CD4-positive, alpha-beta T cell treated with Interleukin-17A for 4 hours (primary cell): ENCODE data around the gene SLC30A9.

Experiments used
- DNase-seq: peaks from one replicate; pipeline ENCODE4 v3.0.0-alpha.2; 2020; ENCODE audit warnings: mixed read lengths

SLC30A9 gene

DNA sequence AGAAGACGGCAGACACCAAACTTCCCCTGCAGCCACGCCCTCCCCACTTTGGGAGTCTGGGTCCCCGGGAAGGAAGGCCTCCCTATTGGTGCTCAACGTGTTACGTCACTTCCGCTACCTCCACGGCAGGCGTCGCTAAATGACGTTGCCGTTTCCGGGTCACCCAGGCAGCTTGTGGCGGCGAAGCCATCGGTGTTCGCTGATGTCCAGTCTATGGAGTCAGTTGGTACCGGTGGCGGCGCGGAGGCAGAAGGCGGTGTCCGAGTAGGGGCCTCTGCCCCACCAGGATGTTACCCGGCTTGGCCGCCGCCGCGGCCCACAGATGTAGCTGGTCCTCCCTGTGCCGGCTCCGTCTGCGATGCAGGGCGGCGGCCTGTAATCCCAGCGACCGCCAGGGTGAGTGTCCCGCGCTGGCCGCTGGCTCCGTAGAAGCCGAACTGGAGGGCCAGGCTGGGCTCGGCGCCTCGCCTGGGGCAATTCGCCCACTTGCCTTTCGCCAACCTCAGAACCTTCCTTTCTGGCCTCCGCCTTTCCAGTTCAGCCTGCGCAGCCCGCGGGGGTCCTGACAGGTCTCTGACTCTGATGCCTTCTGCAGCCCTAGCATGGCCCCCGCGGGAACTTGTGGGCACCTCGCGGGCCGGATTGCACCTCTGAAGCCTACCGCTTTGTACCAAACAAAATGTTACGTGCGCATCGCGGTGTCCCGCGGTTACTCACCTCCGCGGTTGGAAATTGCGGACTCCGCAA, at the start of gene SLC30A9:
Gene SLC30A9 (plus strand): TSS at position 166 of the 747 bp plus-strand sequence. CDS start 122 bp downstream, at position 288.
- peak; percentile 93 for DNase-seq

DNA sequence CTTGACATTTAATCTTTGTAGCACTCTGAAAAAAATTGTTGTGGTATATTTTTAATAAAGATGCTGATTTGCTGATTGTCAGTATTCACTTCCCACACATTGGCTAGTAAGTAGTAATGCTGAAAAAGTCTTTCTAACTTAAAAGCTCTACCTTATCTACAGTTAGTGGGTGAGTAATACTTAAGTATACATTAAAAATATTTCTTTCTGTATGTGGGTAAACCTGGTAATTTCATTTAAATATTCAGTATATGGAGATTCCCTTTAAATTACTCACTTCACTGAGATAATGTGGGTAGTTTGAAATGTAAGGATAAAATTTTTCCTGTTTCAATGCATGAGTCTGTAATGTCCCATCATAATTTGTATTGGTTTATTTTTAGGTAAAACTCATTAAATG, 49.5 kb upstream of the SLC30A9 start:
- DNase-seq, result no peak

DNA sequence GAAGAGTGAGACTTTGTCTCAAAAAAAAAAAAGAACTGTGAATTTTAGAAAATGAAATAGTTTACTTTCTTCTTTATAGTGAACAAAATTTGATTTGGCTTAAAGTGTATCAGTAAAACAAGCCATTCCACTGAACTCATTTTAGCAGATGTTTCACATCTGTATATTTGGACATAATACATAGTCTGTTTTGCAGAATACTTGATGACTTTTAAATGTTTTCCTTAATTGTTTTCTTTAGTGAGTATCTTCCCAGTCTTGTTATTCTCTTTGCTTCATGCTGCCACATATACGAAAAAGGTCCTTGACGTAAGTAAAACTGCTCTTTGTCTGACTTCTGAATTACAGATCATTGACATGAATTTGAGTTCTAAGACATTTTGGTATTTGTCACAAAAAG, 46.8 kb upstream of the SLC30A9 start:
- DNase-seq, result no peak

DNA sequence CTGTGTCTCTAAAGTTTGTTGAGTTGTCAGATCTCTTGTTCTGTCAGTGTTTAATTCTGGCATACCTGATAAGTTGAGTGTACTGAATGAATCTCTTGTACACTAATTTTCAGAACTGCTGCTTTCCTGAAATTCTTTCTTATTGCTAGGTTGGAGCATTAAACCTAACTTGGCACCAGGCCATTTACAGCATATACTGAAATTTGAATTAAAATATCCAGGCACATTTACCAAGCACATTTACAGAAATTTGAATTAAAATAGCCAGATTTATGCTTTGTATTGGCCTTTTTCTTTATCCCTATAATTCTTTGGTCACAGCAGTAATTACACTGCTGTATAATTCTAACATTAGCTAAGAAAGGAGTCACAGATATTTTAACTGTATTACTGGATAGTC, 46.2 kb upstream of the SLC30A9 start:
- DNase-seq, result no peak

DNA sequence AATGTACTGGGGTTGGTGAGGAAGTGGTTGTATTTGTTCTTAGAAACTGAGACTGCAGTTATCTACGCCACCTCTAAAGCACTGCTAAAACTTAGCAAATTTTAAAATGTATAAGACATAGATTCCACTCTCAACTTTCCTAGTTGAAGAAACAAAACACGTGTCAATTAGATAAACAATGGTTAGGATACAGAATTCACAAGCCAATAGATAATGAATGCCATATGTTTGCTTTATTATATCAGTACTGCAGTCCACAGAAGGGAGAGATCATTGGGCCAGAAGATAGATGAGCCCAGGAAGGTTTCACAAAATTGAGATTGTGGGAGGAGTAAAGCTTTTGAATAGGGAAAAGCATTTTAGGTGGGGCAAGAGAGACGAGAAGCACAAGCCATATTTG, 40.8 kb upstream of the SLC30A9 start:
- no peak for DNase-seq

DNA sequence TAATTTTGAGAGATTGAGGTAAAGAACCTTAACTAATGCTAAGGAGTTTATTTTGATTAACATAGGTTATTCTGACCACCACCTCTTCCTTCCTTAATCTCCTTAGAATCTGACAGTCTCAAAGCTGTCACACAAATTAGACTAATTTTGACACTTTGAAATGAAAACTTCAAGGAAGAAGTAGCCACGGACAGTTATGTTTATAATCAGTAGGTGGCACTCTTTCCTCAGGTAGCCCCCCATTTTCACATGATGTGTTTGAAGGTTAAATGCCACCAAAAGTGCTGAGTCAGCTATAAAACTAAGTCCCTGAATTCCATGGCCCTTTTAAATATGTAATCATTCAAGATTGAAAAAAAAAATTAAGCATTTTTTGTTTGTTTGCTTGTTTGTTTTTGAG, 32.7 kb upstream of the SLC30A9 start:
- DNase-seq, result no peak

DNA sequence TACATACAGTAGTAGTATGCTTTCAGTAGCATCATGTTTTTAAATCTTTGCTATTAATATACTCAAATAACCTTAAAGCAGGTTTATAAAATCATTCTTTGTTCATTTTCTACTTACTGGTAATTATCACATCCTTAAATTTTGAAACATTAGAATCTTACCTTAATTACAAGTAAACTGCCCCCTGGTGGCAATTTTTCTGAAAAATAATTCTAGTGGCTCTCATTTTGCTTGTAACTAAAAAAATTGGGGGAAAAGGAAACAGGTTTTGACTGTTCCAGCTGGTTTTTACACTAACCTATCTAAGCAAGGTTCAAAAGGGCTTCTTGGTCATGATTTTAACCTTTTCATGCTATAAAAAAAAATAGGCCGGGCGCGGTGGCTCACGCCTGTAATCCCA, 27.2 kb upstream of the SLC30A9 start:
- DNase-seq, result no peak

DNA sequence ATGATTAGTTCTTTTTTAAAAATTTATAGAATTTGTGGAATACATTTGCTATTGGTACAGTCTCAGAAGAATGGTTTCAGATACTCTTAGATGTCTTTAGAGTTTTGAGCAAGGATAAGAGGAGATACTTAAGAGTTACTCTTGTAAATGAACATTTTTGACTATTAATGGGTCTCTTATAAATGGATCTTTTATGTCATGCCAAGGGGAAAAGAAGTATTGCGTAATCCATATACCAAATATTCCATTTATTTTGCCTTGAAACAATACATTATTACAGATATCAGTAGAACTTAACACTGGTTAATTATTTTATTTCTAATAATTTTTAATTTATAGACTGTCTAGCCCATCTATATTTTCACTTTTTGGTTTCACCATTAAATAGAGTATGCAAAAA, 25.9 kb upstream of the SLC30A9 start:
- no peak for DNase-seq

DNA sequence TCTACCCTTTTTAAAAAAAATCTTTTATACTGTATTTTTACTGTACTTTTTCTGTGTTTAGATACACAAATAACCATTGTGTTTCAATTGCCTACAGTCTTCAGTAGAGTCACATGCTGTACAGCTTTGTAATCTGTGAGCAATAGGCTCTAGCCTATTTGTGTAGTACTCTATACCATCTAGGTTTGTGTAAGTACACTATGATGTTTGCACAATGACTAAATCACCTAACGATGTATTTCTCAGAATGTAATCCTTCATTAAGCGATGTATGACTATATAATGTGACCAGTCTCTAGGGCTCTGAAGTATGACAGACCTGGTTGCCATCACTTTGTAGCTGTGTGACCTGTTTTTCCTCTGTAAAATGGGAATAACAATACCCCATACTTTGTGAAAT, 22.9 kb upstream of the SLC30A9 start:
- DNase-seq, result no peak

DNA sequence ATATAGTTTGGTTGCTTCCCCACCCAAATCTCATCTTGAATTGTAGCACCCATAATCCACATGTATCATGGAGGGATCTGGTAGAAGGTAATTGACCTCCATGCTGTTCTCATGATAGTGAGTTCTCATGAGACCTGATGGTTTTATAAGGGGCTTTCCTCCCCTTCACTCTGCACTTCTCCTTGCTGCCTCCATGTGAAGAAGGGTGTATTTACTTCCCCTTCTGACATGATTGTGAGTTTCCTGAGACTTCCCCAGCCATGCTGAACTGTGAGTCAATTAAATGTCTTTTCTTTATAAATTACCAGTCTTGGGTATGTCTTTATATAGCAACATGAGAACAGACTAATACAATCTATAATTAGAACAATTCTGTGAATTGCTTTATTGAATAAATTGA, 20.7 kb upstream of the SLC30A9 start:
- no peak for DNase-seq

DNA sequence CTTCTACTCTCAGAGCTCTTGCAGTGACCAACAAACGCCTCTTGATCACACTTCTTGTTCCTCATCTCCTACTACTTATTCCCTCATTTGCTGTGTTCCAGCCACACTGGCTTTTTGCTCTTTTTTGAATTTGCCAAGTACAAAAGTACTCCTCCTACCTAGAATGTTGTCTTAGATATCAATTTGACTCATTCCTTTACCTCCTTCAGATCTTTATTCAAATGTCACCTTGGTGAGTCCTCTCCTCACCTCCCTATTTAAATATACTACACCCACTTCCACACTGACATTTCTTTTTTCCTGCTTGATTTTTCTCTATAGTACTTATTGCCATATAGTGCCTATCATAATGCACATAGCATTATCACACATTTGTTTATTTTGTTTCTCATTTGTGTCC, 15.0 kb upstream of the SLC30A9 start:
- DNase-seq, result no peak

DNA sequence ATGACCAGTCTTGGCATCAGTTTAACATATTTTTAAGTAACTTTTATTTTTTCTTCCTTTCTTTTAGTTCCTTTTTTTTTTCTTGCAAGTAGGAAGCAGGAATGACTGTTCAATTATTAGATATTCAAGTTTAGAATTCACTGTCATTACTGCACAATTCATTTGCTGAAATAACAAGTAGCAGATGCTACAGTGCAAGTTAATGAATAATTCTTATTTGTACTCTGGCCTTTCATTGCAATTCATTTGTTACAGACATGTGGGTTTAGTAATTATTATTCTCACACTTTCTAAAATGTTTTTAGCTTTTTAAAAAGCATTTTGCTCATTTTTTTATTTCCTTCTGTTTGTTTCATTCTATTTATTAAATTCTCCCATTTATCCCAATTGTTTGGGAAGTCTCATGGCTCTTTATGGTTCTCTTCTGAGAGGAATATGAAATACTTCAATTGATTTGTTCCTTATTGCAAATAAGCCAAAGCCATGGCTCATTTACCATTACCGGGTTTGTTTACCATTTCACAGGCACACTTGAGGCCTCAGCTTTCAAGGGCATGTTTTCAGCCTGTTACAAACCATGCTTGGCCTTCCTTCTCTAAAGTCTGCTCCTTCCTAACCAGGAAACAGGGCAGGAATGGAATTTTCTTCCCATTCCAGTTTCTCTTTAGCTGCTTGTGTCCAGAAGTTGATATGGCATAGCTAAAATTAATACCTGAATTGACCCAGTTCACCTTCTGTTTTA, 13.4 kb upstream of the SLC30A9 start:
- DNase-seq, result no peak

DNA sequence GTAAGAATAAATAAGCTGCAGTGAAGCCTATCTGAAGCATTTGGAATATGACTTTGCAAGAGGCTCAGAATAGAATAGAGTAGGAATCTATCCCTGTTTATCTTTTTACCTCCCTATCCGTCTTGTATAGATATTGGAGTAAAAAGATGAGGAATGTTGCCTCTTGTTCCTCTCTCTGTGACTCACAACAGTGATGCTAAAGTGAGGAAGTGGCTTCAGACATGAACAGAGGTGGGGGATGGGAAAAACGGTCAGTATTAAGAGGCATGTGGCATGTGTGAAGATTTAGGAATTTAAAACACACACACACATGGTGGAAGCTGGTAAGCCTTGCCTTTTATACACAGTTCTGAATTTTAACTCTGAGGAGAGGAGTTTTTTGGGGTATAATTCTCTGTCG, 12.6 kb upstream of the SLC30A9 start:
- DNase-seq, result no peak

DNA sequence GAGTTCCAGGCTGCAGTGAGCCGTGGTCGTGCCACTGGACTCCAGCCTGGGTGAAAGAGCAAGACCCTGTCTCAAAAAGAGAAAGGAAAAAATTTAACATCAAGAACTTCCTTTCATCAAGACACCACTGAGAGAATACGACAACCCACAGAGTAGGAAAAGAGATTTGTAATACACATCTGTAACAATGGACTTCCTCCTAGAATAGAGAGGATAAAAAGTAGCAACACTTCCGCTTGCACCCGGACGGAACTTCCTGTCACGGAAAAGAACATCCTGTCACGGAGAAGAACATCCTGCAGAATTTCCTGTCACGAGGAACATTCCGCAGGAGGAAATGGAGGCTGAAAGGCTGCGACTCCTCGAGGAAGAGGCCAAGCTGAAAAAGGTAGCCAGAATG, 8.9 kb upstream of the SLC30A9 start, which contains the start of gene DCAF4L1:
Gene DCAF4L1 (plus strand): TSS at position 301 of the 400 bp plus-strand sequence. CDS start 37 bp downstream, at position 338.
- no peak for DNase-seq

DNA sequence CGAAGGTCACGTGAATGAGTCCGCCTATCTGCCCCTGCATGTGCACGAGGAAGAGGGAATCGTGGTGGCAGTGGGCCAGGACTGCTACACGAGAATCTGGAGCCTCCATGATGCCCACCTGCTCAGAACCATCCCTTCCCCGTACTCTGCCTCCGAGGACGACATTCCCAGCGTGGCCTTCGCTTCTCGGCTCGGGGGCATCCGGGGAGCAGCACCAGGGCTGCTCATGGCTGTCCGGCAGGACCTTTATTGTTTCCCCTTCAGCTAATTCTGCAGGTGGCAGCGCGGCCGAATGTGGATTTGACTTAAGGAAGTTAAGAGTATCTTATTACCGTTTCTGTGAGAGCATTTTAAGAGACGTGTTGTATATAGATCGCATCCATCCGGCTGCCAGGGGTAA, 7.6 kb upstream of the SLC30A9 start:
- DNase-seq, result no peak

DNA sequence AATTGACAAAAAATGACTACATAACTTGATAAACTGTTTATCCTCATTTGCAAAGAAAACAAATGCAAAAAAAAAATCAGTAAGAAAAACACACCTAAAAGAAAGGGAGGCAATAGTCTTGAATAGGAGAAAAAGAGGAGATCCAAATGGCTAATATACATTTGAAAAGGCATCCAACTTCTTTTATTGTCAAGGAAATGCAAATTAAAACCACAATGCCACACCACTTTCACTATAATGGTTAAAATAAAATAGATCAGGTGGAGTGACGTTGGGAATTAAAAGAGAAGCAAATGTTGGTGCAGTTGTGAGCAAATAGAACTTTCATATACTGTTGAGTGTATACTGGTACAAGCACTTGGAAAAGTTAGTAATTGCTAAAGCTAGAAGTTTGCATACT, 5.2 kb upstream of the SLC30A9 start:
- no peak for DNase-seq

DNA sequence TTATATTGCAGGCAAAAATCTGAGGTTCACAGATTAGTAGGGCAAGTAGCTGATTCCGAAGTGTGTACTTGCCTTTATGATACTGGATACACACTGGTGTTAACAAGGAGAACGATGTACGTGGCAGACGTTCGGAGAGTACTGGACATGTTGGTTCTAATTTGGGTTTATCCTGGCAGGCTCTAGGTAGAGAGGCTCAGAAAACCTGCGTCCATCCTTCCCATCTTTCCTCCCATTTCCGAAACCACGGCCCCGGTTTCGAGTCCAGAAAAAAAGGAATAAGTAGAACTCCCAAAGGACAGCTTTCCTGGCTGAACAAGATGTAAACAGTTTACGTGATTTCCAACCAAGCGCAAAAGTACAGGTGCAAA, 351 bp upstream of the SLC30A9 start:
- no peak for DNase-seq

DNA sequence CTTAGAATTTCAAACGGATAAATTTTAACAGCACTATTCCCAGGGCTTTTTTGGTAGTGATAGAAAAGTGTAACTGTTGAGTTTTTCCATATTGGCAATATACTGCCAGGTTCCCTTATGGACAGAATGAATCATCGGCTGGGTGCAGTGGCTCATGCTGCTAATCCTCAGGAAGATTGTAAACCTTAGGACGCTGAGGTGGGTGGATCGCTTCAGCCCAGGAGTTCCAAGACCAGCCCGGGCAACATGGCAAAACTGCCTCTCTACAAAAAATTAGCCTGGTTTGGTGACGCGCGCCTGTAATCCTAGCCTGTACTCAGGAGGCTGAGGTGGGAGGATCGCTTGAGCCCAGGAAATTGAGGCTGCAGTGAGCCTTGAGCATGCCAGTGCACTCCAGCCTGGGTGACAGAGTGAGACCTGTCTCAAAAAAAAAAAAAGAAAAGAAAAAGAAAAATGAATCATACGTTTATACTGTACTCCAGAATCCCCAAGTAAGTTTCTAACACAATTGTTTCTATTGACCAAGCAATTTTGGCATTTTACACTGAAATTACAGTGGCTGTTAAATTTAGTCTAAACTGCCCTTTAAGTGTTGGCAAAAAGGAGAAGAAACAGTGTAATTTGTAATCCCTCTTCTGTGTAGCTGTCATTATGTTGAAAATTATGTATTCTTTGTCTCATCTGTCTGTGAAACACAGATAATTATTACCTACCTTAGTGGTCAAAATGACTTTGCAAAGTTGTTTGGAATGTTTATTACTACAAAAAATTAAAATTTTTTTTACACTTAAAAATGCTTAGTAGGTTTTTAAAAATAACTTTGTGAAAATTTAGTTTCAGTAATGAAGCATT, 1.8 kb downstream of the SLC30A9 start:
- DNase-seq, result no peak

DNA sequence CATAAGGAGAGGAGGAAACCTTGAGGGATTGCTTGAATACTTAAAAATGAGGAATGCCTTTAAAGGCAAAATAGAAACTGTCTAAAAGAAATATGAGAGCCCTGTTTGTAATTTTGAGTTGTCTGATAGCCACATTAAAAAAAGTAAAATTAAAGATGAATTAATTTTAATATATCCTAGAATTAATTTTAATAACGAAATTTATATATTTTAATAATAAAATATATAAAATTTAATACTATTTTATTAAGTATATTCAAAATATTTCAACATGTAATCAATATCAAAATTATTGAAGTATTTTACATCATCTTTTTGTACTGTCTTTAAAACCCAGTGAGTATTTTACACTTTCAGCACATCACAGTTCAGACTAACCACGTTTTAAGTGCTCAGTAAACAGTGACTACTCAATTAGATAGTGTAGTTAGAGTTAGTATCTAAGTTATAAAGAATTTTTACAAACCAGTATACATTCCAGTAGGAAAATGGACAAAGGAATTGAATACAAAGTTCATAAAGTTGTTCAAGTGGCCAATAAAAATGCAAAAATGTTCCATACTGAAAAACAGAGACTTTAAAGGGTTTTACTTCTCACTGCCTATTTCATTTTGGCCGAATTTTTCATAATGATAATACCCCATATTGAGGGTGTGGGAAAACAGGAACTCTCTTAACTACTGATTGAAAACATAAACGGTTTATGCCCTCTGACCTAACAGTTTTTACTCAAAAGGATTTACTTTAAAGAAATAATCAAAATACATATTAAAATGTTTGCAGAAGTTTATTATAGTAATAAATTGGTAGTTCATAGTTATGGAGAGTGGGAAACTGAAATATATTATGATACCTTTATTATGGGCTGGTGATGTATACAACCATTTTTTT, 2.9 kb downstream of the SLC30A9 start:
- DNase-seq, result no peak

DNA sequence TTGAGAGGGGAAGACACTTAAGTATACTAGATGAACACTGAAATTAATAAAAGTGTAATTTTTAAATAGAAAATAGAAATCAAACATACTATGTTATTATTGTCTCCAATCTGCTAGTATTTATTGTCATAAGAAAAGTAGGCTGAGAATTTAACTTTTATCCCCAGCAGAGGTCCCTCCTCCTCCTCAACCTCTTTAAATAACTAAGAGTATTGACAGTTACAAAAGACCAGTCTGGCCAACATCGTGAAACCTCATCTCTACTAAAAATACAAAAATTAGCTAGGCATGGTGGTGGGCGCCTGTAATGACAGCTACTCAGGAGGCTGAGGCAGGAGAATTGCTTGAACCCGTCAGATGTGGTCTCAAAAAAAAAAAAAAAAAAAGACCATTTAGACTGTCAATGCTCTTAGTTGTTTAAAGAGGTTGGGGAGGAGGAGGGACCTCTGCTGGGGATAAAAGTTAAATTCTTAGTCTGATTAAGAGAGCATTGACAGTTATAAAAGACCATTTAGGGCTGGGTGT, 4.2 kb downstream of the SLC30A9 start:
- DNase-seq, result no peak

DNA sequence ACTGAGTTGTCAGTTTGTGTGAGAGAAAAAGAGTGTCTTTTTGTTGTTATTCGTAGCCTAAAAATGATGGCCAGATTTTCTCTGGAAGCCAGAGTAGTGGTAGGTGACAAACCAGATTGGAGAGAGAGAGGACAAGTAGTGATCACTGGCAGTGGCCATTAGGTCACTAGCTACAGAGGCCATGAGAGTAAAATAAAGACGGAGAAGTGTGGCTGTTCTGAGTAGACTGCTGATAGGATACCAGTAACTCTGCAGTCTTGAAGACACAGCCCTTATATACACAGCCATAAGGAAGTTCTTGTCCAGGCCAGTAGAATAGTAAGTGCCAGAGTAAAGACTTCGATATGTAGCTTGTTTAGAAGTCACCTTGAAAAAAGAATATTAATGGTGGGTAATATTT, 7.7 kb downstream of the SLC30A9 start:
- DNase-seq, result no peak

DNA sequence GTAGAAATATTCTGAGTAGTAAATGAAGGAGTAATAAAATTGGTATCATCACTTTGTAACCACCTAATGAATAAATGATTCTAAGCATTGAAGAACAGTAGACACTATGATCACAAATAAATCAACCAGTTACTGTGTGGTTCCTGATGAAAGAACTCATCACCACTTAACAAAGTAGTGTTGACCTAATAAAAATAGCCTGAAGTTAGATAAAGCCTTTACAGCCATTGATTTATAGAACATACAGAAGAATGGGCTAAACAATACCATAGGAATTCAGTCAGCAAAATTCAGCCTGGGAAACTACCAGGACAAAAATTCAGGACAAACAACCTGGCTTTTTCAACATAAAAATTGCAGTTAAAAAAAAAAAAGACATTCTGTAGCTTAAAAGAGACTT, 9.0 kb downstream of the SLC30A9 start:
- no peak for DNase-seq
